ENCODE measurements around the gene ESR1.

DNA sequence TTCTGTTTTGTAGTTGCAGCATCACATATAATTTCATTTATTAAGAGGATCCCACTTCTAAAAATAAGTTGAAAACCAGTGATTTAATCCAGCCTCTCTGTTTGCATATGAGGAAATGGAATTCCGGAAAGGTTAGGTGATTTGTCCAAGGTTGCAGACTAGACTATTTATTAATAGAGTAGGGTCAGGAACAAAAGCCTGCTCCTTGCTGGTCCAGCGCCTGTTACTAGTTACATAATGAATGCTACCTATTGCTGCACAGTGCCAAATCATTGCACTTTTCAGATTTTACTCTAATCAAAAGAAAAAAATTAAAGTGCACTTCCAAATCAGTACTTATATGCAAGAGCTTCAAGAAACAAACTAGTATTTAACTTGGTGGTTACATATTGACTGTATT lies 238.6 kb downstream of the ESR1 start:
- TF ChIP-seq POLR2A (IDR thresholded peaks at IDR 0.05; ENCODE audit: low read depth, low read length) (no peak), EZH2 (IDR thresholded peaks at IDR 0.05; ENCODE audit: borderline replicate concordance, low read depth, low read length, severe bottlenecking) (no peak), POLR2AphosphoS5 (IDR thresholded peaks at IDR 0.05; ENCODE audit: insufficient read depth, low read depth, low read length) (no peak), JUN (IDR thresholded peaks at IDR 0.05; ENCODE audit: borderline replicate concordance, insufficient read depth, insufficient read length, low read depth) (no peak), GATA2 (IDR thresholded peaks at IDR 0.05; ENCODE audit: insufficient read depth, insufficient read length, low read depth, low read length) (no peak)
- TF ChIP-seq, protein P1, sequence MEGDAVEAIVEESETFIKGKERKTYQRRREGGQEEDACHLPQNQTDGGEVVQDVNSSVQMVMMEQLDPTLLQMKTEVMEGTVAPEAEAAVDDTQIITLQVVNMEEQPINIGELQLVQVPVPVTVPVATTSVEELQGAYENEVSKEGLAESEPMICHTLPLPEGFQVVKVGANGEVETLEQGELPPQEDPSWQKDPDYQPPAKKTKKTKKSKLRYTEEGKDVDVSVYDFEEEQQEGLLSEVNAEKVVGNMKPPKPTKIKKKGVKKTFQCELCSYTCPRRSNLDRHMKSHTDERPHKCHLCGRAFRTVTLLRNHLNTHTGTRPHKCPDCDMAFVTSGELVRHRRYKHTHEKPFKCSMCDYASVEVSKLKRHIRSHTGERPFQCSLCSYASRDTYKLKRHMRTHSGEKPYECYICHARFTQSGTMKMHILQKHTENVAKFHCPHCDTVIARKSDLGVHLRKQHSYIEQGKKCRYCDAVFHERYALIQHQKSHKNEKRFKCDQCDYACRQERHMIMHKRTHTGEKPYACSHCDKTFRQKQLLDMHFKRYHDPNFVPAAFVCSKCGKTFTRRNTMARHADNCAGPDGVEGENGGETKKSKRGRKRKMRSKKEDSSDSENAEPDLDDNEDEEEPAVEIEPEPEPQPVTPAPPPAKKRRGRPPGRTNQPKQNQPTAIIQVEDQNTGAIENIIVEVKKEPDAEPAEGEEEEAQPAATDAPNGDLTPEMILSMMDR (IDR thresholded peaks at IDR 0.05; ENCODE audit: extremely low read depth in 1 of 2, insufficient read depth in 1 of 2, low read depth in 1 of 2, low read length in 2 of 2), result no peak
- TF ChIP-seq, protein P2, sequence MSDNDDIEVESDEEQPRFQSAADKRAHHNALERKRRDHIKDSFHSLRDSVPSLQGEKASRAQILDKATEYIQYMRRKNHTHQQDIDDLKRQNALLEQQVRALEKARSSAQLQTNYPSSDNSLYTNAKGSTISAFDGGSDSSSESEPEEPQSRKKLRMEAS (IDR thresholded peaks at IDR 0.05; ENCODE audit: insufficient read depth, insufficient read length), result no peak
